Measurements from ENCODE around the gene BCAS4. TPM values are rescaled to one million over a fixed set of nuclear protein-coding genes. Genes with fewer than 3 reads are reported as not detected.

Gene BCAS4
- total and polyA plus RNA-seq, 4 donors: 4.3 to 5.7 (median 5.0) TPM

DNA sequence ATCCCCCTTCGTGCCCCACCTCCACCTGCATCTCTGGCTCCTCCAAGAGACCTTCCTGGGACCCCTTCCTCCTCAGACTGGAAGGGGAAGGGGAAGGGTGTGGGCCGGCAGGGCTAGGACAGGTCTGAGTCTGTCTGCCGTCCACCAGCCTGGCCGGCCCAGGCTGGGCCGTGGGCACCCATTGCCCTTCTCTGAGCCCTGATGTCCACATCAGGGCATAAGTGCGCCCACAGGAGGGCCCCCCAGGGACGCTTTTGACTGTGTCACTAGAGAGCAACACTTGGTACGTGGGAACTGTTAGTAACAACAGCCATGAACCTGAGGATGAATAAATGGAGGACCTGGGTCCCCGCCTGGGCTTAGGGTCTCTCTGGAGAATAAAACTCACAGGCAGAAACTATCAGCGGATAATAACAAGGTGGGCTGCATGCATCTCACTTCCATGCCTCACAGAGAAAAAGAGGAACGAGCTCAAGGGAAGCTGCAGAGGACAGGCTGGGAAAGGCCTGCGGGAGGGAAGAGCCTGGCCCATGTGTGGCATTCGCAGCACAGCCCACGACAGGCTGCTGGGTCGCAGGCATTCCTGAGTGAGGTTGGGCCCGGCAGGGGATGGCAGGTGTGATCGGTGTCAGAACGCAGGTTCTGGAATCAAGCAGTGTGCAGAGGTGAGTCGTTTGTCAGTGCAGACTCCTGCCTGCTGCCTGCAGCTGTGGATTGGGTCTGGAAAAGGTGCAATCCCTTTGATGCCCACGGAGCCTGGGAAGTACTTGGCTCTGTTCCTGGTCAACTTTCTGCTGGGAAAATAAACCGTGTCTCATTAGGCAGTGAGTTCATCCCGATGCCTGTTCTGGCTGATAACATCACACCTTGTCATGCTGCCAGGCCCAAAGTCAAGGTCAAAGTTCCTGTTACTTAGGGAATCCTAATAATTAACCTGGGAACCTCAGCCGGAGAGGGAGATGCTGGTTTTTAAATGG lies 60.9 kb downstream of the BCAS4 start:
- no peak overlapping the region for H3K27ac ChIP-seq (ENCODE audit: low read depth in 1 of 2, low read length in 1 of 2)
- no peak for DNase-seq
- WGBS, 2 donors: 72 to 79% methylated on average over 23 of the region's 23 CpGs

DNA sequence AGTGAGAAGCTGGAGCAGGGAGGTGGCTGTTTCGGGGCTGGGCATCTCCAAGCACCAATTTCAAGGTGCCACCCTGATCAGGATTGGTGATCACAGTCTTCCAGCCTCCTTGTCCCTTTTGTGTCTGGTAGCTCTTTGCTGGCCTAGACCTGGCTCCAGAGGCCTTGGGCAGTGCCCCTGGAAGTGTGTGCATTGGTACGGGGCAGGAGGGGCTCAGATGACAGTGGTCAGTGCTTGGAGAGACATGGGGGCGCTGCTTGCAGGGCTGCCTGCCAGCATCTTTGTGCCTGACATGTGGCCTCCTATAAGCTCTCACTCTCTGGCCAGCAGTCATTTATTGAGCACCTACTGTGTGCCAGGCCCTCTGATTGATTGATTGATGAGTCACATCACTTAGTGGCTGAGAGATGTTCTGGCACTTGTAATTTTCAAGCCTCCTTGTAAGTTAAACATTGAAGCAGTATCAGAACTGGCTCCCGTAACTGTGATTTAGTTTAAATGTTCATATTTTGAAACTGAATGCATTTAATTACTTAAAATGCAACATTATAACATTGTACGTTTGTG lies 61.7 kb downstream of the BCAS4 start:
- Histone ChIP-seq H3K4me3 (no peak overlapping the region), H3K27ac (ENCODE audit: low read depth in 1 of 2, low read length in 1 of 2) (no peak overlapping the region), H3K9ac (ENCODE audit: insufficient read depth in 1 of 2, low read length in 2 of 2) (no peak overlapping the region), H3K27me3 (ENCODE audit: control insufficient read depth in 3 of 3, insufficient read depth in 3 of 3, low read length in 2 of 3) (no peaks in the 10 kb centered on the region), H3K9me3 (ENCODE audit: control insufficient read depth in 4 of 4, insufficient read depth in 3 of 4, low read length in 3 of 4) (no peaks in the 10 kb centered on the region), H3K36me3 (ENCODE audit: control insufficient read depth in 4 of 4, insufficient read depth in 4 of 4, low read length in 4 of 4) (no peaks in the 10 kb centered on the region), H3K4me1 (ENCODE audit: control insufficient read depth in 5 of 5, insufficient read depth in 5 of 5, low read length in 5 of 5) (no peaks in the 10 kb centered on the region)
- TF ChIP-seq, protein P1, sequence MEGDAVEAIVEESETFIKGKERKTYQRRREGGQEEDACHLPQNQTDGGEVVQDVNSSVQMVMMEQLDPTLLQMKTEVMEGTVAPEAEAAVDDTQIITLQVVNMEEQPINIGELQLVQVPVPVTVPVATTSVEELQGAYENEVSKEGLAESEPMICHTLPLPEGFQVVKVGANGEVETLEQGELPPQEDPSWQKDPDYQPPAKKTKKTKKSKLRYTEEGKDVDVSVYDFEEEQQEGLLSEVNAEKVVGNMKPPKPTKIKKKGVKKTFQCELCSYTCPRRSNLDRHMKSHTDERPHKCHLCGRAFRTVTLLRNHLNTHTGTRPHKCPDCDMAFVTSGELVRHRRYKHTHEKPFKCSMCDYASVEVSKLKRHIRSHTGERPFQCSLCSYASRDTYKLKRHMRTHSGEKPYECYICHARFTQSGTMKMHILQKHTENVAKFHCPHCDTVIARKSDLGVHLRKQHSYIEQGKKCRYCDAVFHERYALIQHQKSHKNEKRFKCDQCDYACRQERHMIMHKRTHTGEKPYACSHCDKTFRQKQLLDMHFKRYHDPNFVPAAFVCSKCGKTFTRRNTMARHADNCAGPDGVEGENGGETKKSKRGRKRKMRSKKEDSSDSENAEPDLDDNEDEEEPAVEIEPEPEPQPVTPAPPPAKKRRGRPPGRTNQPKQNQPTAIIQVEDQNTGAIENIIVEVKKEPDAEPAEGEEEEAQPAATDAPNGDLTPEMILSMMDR (IDR thresholded peaks at IDR 0.05; ENCODE audit: control extremely low read depth, extremely low read depth): no peak
- WGBS, 2 donors: 84 to 92% methylated on average over 5 of the region's 5 CpGs
- DNase-seq: no peak
- ATAC-seq (ENCODE audit: insufficient read depth, low FRiP score): no peak

More for the DNA sequence above, 60.9 kb downstream of the BCAS4 start:
- no peak for ATAC-seq (ENCODE audit: insufficient read depth, low FRiP score)
- H3K36me3 ChIP-seq (ENCODE audit: control insufficient read depth in 4 of 4, insufficient read depth in 4 of 4, low read length in 4 of 4): no peaks in the 10 kb centered on the region
- H3K4me3 ChIP-seq: no peak overlapping the region
- H3K27me3 ChIP-seq (ENCODE audit: control insufficient read depth in 3 of 3, insufficient read depth in 3 of 3, low read length in 2 of 3): no peaks in the 10 kb centered on the region
- H3K4me1 ChIP-seq (ENCODE audit: control insufficient read depth in 5 of 5, insufficient read depth in 5 of 5, low read length in 5 of 5): no peaks in the 10 kb centered on the region
- no peak overlapping the region for H3K9ac ChIP-seq (ENCODE audit: insufficient read depth in 1 of 2, low read length in 2 of 2)
- H3K9me3 ChIP-seq (ENCODE audit: control insufficient read depth in 4 of 4, insufficient read depth in 3 of 4, low read length in 3 of 4): no peaks in the 10 kb centered on the region
- TF ChIP-seq, protein P1 (IDR thresholded peaks at IDR 0.05; ENCODE audit: control extremely low read depth, extremely low read depth): no peak

DNA sequence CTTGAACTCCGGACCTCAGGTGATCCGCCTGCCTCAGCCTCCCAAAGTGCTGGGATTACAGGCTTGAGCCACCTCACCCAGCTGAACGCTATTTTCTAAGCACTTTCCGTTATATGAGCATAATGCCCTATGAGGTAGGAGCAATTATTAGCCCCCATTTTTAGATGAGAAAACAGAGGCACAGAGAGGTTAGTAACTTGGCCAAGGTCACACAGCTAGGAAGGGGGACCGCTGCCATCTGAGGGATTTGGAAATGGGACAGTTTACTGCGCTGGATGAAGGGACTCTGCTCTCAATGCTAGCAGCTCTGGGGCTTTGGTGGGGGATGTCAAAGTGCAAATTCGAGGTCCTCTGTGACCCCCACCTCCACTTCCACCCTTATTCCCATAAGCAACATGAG lies 62.5 kb downstream of the BCAS4 start:
- H3K9ac ChIP-seq (ENCODE audit: insufficient read depth in 1 of 2, low read length in 2 of 2): no peak overlapping the region
- no peaks in the 10 kb centered on the region for H3K27me3 ChIP-seq (ENCODE audit: control insufficient read depth in 3 of 3, insufficient read depth in 3 of 3, low read length in 2 of 3)
- H3K4me1 ChIP-seq (ENCODE audit: control insufficient read depth in 5 of 5, insufficient read depth in 5 of 5, low read length in 5 of 5): no peaks in the 10 kb centered on the region
- no peak for ATAC-seq (ENCODE audit: insufficient read depth, low FRiP score)
- no peak for DNase-seq
- H3K9me3 ChIP-seq (ENCODE audit: control insufficient read depth in 4 of 4, insufficient read depth in 3 of 4, low read length in 3 of 4): no peaks in the 10 kb centered on the region
- no peak overlapping the region for H3K4me3 ChIP-seq
- no peaks in the 10 kb centered on the region for H3K36me3 ChIP-seq (ENCODE audit: control insufficient read depth in 4 of 4, insufficient read depth in 4 of 4, low read length in 4 of 4)
- TF ChIP-seq, protein P1 (IDR thresholded peaks at IDR 0.05; ENCODE audit: control extremely low read depth, extremely low read depth): no peak
- H3K27ac ChIP-seq (ENCODE audit: low read depth in 1 of 2, low read length in 1 of 2): no peak overlapping the region
- WGBS, 2 donors: 96 to 99% methylated on average over 7 of the region's 7 CpGs
